ENCODE results near the gene FAT2.

Gene FAT2

DNA sequence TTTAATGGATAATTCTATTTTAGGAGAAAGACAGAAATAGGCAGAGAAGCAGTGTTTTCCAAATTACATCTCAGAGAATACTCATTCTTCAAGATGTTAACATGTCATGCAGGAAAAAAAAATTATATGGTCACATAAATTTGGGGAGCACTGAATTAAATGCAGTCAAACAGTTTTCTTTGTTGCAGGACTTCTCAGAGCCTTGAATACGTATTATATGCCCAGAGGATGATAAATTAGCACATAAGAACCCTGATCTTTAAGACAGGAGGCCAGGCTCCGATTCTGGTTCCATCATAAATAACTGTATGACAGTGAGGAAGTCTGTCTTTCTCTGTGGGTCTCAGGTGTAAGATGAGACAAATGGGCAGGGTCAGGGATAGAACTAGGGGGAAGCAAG is 41.4 kb downstream of the FAT2 start:
- TF ChIP-seq, protein P1, sequence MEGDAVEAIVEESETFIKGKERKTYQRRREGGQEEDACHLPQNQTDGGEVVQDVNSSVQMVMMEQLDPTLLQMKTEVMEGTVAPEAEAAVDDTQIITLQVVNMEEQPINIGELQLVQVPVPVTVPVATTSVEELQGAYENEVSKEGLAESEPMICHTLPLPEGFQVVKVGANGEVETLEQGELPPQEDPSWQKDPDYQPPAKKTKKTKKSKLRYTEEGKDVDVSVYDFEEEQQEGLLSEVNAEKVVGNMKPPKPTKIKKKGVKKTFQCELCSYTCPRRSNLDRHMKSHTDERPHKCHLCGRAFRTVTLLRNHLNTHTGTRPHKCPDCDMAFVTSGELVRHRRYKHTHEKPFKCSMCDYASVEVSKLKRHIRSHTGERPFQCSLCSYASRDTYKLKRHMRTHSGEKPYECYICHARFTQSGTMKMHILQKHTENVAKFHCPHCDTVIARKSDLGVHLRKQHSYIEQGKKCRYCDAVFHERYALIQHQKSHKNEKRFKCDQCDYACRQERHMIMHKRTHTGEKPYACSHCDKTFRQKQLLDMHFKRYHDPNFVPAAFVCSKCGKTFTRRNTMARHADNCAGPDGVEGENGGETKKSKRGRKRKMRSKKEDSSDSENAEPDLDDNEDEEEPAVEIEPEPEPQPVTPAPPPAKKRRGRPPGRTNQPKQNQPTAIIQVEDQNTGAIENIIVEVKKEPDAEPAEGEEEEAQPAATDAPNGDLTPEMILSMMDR (IDR thresholded peaks at IDR 0.05; ENCODE audit: control insufficient read depth, extremely low read depth, insufficient read depth), result no peak
- no peak overlapping the region for H3K4me3 ChIP-seq (ENCODE audit: low read depth, low read length)
- DNase-seq (ENCODE audit: low read depth), result no peak

DNA sequence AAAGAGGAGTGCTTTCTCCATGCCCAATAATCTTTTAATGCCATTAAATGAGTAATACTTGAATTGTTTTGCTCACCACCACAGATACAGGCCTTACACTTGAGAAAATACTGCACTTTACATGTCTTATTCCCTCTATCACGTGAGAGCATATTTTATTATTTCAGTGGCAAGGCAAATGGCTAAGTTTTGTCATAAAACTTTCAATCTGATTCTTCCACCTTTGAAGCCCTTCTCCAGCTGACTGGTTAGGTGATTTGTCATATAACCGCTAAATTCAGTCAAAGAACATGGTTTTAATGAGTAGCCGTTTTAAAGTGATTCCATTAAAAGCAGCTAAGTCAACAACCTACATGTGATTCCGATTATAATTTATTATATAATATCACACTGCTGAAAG is 43.8 kb downstream of the FAT2 start:
- no peak overlapping the region for H3K4me3 ChIP-seq (ENCODE audit: low read depth, low read length)
- DNase-seq (ENCODE audit: low read depth), result no peak
- TF ChIP-seq, protein P1 (IDR thresholded peaks at IDR 0.05; ENCODE audit: control insufficient read depth, extremely low read depth, insufficient read depth), result no peak

DNA sequence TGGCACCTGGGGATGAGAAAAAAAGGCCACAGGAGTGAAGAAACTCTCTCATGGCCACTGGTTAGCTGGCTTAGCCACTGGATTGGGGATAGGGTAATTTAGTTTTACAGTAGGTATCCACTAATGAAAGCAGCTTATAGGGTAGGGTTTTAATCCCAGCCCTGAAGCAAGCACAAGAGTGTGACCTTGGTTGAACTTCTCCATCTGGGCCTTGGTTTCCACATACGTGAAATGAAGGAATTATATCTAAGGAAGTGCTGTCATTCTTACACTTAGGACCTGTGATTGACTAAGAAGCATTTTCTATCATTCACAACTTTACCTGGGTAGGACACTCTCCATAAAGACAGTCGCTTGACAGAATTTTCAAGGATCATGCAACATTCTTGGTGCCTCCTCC is 49.6 kb downstream of the FAT2 start:
- TF ChIP-seq, protein P1 (IDR thresholded peaks at IDR 0.05; ENCODE audit: control insufficient read depth, extremely low read depth, insufficient read depth), result no peak
- no peak for DNase-seq (ENCODE audit: low read depth)
- no peak overlapping the region for H3K4me3 ChIP-seq (ENCODE audit: low read depth, low read length)
